GM21381 (cell line): ENCODE measurements around the gene CELF3.
"Not testable (repeated sequence)": the region's sequence is repeated elsewhere in the genome, so short reads cannot be mapped to it uniquely, and the experiment has no call there.

Experiments used
- ATAC-seq: cut with Tn5 transposase; IDR thresholded peaks from one replicate; pipeline ENCODE4 v1.9.1; 2021; ENCODE audit warnings: mild to moderate bottlenecking, moderate library complexity; ENCODE audit not compliant: unreplicated experiment

CELF3 gene

DNA sequence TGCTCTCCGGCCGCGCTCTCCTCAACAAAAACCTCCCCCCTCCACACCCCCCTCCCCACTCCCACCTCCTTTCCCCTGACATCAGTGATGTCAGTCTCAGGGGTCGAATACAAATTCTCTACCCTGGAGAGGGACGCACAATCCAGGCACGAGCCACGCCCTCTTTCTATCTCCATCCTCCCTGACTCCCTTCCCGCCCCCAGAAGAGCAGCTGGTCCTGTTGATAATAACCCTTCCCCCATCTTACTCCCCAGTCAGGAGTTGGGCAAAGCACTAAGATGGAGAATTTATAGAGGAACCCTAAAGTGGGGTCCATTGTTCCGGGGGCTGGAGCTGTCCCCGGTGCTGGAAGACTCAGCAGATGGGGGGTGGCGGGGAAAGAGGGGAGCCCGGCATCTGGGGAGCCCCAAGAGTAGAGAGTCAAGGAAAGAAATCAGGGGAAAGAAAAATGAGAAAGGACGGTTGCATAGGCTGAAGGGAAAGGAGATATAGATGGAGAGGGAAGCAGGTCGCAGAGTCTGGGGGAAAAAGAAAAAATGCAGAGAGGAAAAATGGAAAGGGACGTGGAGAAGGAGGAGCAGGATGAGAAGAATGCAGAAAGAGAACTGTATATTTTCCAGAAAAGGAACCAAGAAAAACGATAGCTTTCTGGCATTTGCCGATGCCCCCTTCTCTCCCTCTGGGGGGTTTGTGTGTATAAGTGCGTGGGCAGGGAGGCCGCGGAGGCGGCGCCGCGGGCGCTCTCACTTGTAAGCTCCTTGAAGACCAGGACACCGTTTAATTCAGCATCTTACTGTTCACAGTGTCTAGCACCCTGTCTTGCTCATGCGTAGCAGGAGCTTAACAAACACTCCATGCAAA, at the start of gene CELF3:
CELF3 (minus strand) TSS at position 33 of the 861 bp plus-strand sequence. CDS start 783 bp downstream, outside the sequence.
- no peak for ATAC-seq

DNA sequence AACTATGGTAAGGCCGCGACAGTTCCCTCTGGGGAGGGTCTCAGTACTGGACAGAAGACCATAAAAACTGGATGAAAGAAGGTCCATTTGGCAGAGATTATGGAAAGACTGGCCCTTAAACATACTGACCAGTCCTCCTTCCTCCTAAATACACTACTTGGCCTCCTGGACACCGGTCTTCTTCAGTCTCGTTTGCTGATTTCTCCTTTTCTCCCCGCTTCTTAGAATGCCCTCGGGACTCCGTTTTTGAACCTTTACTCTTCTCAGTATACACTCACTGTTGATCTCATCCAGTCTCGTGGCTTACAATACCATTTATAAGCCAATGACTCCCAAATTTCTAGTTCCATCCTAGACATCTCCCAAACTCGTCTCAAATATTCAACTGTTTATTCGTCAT, 47.4 kb upstream of the CELF3 start:
- no peak for ATAC-seq

- ATAC-seq: peak; percentile 90
Observed at GRCh38 chr1:151762941-151763921, 46.6 kb upstream of the CELF3 start, which contains the start of gene MRPL9. MRPL9 (minus strand) TSS chr1:151763496; CDS start chr1:151763479, 17 bp downstream.

DNA sequence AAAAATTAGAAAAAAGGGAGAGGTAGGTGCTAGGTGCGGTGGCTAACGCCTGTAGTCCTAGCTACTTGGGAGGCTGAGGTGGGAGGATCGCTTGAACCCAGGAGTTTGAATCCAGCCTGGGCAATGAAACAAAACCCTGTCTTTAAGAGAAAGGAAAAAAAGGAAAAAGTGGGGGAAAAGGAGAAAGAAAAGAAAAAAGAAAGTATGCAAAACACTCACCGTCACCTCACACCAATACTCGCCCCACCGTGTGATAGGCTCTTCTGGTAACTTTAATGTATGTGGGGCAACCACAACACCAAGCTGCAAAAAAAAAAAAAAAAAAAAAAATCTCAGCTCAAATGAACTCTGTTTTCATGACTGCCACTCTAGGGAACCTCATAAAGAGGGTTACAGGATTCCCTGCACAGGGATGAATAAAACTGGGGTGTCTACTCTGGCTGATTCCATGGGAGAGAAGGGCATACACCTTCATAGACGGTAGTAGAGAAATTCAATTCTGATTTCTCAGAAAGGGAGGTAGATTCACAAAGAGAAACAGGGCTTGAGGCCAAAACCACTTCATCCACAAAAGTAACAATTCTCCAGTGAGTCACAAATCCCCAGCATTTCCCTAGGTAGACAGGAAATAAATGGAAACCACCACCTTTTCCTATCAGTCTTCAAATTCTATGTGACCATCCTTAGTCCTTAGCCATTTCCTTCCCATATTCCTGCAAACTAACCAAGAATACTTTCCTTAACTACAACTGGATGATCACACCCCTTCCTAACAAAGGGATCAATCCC, 44.2 kb upstream of the CELF3 start:
- ATAC-seq: no peak

DNA sequence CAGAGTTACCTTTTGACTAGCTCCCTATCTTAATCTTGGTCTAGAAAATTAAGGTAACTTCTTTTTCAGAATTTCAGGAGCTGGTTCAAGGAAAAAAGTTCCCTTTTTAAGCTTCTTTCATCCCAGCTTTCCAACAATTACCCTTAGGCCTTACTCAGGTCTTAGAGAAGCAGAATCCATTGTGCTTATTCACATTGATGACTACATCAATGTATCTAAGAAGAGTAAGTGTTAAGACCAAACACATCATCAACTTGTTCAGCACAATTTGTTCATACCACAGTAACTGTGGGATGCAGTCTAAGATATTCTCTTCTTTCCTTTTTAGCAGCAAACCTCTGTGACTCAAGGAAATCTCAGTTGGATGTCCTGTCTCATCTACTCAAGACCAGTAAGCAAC, 42.6 kb upstream of the CELF3 start:
- ATAC-seq: no peak

GRCh38 chr1:151756291-151756690, 39.7 kb upstream of the CELF3 start:
- ATAC-seq: no peak

GRCh38 chr1:151741516-151741915, 24.9 kb upstream of the CELF3 start:
- no peak for ATAC-seq

- ATAC-seq: no peak
Observed at GRCh38 chr1:151739590-151740355, 23.2 kb upstream of the CELF3 start.

DNA sequence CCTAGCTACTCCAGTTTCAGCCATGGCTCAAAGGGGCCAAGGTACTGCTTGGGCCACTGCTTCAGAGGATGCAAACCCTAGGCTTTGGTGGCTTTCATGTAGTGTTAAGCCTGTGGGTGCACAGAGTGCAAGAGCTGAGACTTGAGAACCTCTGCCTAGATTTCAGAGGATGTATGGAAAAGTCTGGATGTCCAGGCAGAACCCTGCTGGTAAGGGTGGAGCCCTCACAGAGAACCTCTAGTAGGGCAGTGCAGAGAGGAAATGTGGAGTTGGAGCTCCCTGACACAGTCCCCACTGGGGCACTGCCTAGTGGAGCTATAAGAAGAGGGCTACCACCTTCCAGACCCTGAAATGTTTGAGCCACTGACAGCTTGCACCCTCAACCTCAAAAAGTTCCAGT, 20.9 kb upstream of the CELF3 start:
- ATAC-seq: no peak

GRCh38 chr1:151737026-151737425, 20.4 kb upstream of the CELF3 start:
- ATAC-seq: no peak

DNA sequence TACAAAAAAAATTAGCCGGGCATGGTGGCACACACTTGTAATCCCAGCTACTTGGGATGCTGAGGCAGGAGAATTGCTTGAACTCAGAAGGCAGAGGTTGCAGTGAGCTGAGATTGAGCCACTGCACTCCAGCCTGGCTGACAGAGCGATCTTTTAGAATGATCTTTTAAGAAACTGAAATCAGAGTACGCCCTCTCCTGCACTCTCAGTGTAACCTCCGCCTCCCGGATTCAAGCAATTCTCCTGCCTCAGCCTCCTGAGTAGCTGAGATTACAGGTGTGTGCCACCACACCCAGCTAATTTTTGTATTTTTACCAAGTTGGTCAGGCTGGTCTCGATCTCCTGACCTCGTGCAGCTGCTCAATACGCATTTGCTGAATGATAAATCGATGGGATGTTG, 17.4 kb upstream of the CELF3 start:
- ATAC-seq: not testable (repeated sequence)

- no peak for ATAC-seq
Observed at GRCh38 chr1:151733126-151733525, 16.5 kb upstream of the CELF3 start.

DNA sequence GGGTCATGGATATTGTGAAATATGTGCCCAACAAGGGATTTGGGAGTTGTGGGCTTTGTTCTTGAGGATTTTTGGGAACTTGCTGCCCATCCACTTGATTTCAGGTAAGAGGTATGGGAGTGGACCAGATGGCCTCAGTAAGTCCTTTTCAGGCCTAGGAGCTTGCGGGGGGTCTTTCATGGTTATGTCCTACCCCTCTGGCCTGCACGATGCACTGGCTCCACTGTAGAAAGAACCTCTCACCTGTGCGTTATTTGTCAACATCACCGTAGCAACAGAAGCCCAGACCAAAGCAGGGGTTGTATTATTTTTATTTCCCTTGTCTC, 13.3 kb upstream of the CELF3 start:
- no peak for ATAC-seq

DNA sequence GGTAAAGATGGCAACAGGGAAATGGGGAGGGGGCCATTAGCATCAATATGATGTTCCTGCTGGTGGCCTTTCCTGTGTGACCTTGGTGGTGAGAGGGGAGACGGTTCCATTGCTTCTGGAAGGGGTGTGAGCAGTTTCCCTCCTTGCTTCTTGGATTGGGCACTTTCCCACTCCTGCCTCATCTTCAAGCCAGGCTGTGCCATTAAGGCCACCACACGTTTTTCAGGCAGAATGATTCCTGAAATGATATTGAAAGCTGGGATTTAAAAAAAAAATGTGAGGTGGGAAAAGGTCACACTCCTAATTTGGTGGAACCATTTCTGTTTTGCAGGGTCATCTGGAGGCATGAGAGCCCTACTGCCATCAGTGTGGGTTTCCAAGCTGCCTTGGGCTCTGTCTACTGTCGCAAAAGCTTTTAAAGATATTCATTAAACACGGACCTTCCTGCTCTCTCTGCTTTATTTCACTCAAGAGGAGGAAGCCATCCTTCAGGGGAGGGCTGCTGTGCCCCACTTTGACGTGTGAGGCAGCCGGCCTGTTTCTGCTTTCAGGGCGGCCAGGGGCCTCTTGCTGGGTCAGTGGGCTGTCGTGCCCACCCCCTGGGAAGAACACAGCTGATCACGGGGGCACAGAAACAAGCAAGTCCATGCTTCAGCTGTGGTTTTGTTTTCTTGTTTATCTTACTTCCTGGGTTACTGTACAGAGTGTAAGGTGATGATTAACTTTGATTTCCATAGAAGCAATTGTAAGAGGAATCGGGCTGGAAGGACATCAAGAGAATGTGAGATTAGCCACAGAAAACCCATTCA, 12.8 kb upstream of the CELF3 start:
- ATAC-seq: no peak

DNA sequence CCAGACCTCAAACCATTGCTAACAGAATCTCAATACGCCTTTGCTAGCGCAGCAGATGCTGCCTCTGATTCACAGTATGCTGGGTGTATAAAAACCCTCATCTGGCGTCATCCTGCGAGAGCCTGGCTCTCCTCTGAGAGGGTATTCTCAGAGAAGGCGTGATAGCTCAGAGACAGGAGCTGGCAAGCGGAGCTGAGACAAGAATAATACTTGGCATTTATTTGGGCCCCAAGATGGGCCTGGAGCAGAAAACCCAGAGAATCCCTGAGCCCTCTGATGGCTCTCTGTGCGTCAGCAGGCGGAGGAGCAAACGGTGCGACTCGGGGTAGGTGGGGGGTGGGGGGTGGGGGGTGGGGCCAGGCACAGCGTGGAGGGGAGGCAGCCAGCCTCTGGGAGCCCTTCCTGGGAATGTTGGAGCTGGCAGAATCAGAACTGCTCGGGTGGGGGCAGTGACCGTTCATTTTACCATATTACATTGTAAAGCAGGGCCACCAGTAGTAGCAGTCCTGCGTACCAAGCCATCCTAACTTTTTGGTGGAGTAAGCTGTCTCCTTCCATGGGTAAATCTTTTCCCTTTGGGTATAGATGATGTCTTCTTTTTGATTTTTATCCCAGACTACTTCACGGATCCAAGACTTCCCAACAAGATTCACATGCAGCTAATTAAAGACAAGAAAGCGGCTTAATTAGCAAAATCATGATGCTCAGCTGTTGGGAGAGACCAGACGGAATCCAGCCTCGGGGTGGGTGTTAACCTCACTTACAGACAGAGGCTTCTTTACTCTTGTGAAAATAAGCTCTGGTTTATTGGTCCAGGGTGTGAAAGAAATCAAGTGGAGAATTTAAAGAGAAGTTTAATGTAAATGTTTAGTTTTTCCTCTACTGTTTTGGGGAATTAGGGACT, 11.8 kb upstream of the CELF3 start:
- ATAC-seq: no peak

DNA sequence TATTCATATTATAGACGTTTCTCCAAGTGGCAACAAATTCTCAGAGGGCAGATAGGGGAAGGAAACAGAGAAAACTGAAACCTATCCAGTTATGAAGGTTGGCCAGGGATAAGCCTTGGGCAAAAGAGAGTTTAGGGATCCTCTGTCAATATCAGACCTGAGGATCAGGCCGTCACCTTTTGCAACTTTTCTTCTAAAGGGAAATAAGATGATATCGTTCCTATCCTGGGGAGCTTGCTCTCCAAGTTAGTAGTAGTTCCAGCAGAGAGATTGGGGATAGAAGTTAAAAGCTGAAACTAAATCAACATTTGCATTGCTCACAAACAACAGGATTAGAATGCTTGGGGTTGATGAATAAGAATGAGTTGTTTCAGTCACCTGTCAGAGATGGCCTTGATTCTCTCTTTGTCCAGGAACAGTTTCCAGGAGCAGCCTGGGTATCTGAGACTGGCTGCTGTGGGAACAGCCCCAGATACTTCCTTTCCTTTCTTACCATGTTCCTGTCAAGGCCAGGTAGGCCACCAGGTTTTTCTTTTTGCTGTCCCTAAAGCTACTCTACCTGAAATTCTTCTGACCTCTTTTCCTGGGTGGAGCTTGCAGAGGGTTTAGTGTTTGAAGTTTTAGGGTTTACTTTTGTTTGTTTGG, 7.2 kb upstream of the CELF3 start:
- no peak for ATAC-seq

GRCh38 chr1:151721788-151722510, 5.3 kb upstream of the CELF3 start:
- ATAC-seq: no peak
